Stimulated activated CD8-positive, alpha-beta memory T cell treated with anti-CD3 and anti-CD28 coated beads, Interleukin-4, amount 100 ng/mL, for 24 hours (primary cell): ENCODE results near the gene SLC26A1.

ENCODE experiments used
- DNase-seq: peaks from one replicate; pipeline ENCODE4 v3.0.0-alpha.2; 2020; ENCODE audit warnings: low read depth

SLC26A1 gene

GRCh38 chr4:965048-965765 lies 28.0 kb downstream of the SLC26A1 start:
- DNase-seq: no peak

- no peak for DNase-seq
Measured at GRCh38 chr4:964346-965025, 28.7 kb downstream of the SLC26A1 start.

- no peak for DNase-seq
Measured at GRCh38 chr4:963276-964225, 29.7 kb downstream of the SLC26A1 start.

GRCh38 chr4:962231-963208 lies 30.7 kb downstream of the SLC26A1 start:
- no peak for DNase-seq

GRCh38 chr4:961351-962230 lies 31.6 kb downstream of the SLC26A1 start:
- DNase-seq: no peak

GRCh38 chr4:960636-961350 lies 32.4 kb downstream of the SLC26A1 start:
- no peak for DNase-seq

GRCh38 chr4:960140-960635 lies 33.0 kb downstream of the SLC26A1 start:
- DNase-seq: no peak

- no peak for DNase-seq
Measured at GRCh38 chr4:959338-960139, 33.7 kb downstream of the SLC26A1 start.

GRCh38 chr4:958696-959337 lies 34.4 kb downstream of the SLC26A1 start:
- no peak for DNase-seq

- DNase-seq: no peak
Measured at GRCh38 chr4:958314-958665, 34.9 kb downstream of the SLC26A1 start.

GRCh38 chr4:957581-958313 lies 35.5 kb downstream of the SLC26A1 start:
- no peak for DNase-seq

- no peak for DNase-seq
Measured at GRCh38 chr4:957231-957580, 36.0 kb downstream of the SLC26A1 start.

- DNase-seq: no peak
Measured at GRCh38 chr4:956531-957230, 36.5 kb downstream of the SLC26A1 start.

GRCh38 chr4:955931-956381 lies 37.2 kb downstream of the SLC26A1 start:
- DNase-seq: no peak

- no peak for DNase-seq
Measured at GRCh38 chr4:955161-955921, 37.9 kb downstream of the SLC26A1 start.
